H9 (cell line): ENCODE data around the gene BLVRB. TPM values are rescaled to one million over a fixed set of nuclear protein-coding genes. Genes with fewer than 3 reads are reported as not detected.

Source experiments
- DNase-seq: peaks from one replicate; pipeline ENCODE4 v3.0.0-alpha.2; 2017
- H2AFZ ChIP-seq: one replicate; pipeline ENCODE4 v1.6.1; 2013; ENCODE audit warnings: mild to moderate bottlenecking, low read length, control low read depth, moderate library complexity
- H2AK5ac ChIP-seq: 2 replicates; pipeline ENCODE4 v1.6.1; 2013; ENCODE audit warnings: low read length, control low read depth, mixed read lengths; ENCODE audit not compliant: insufficient read length
- H2BK120ac ChIP-seq: one replicate; pipeline ENCODE4 v1.6.1; 2013; ENCODE audit warnings: low read depth, mild to moderate bottlenecking, low read length, control low read depth, inconsistent platforms; ENCODE audit not compliant: poor library complexity, severe bottlenecking
- H2BK12ac ChIP-seq: 2 replicates; pipeline ENCODE4 v1.6.1; 2013; ENCODE audit warnings: low read length, control low read depth, mixed read lengths, low read depth; ENCODE audit not compliant: insufficient read length
- H2BK15ac ChIP-seq: 2 replicates; pipeline ENCODE4 v1.6.1; 2013; ENCODE audit warnings: low read depth, low read length, control low read depth
- H2BK20ac ChIP-seq: one replicate; pipeline ENCODE4 v1.6.1; 2013; ENCODE audit warnings: low read depth, mild to moderate bottlenecking, low read length, control low read depth, inconsistent platforms; ENCODE audit not compliant: poor library complexity, severe bottlenecking
- H2BK5ac ChIP-seq: 2 replicates; pipeline ENCODE4 v1.6.1; 2013; ENCODE audit warnings: low read length, control low read depth, mixed read lengths; ENCODE audit not compliant: insufficient read length
- H3K14ac ChIP-seq: 2 replicates; pipeline ENCODE4 v1.6.1; 2013; ENCODE audit warnings: low read length, control low read depth; ENCODE audit not compliant: insufficient read depth
- H3K18ac ChIP-seq: 2 replicates; pipeline ENCODE4 v1.6.1; 2013; ENCODE audit warnings: low read depth, mild to moderate bottlenecking, mixed read lengths, low read length, control low read depth; ENCODE audit not compliant: insufficient read length
- H3K23ac ChIP-seq: 2 replicates; pipeline ENCODE4 v1.6.1; 2013; ENCODE audit warnings: low read length, control low read depth, mixed read lengths, low read depth; ENCODE audit not compliant: insufficient read length
- H3K23me2 ChIP-seq: 2 replicates; pipeline ENCODE4 v1.6.1; 2013; ENCODE audit warnings: low read depth, mild to moderate bottlenecking, mixed read lengths, low read length, control low read depth; ENCODE audit not compliant: insufficient read length, poor library complexity, severe bottlenecking
- H3K27ac ChIP-seq: 2 replicates; pipeline ENCODE4 v1.5.1; 2013; ENCODE audit warnings: low read length, control low read depth, mixed read lengths, low read depth; ENCODE audit not compliant: insufficient read length
- H3K27me3 ChIP-seq: 2 replicates; pipeline ENCODE4 v1.6.1; 2013; ENCODE audit warnings: low read length, control low read depth, inconsistent platforms; ENCODE audit not compliant: insufficient read depth
- H3K4ac ChIP-seq: 2 replicates; pipeline ENCODE4 v1.6.1; 2013; ENCODE audit warnings: low read depth, mild to moderate bottlenecking, control low read depth, inconsistent platforms, low read length, moderate library complexity
- H3K4me1 ChIP-seq: 2 replicates; pipeline ENCODE4 v1.6.1; 2013; ENCODE audit warnings: low read length, control low read depth, inconsistent platforms; ENCODE audit not compliant: insufficient read depth
- H3K4me2 ChIP-seq: 2 replicates; pipeline ENCODE4 v1.6.1; 2013; ENCODE audit warnings: low read length, control low read depth, mixed read lengths; ENCODE audit not compliant: insufficient read length, insufficient read depth
- H3K56ac ChIP-seq: 2 replicates; pipeline ENCODE4 v1.6.1; 2013; ENCODE audit warnings: low read depth, mild to moderate bottlenecking, mixed read lengths, low read length, control low read depth; ENCODE audit not compliant: insufficient read length
- H3K79me1 ChIP-seq: 2 replicates; pipeline ENCODE4 v1.6.1; 2013; ENCODE audit warnings: low read depth, mild to moderate bottlenecking, moderate library complexity, low read length, control low read depth, inconsistent platforms; ENCODE audit not compliant: insufficient read depth, poor library complexity, severe bottlenecking
- H3K79me2 ChIP-seq: 2 replicates; pipeline ENCODE4 v1.6.1; 2013; ENCODE audit warnings: low read length, control low read depth, inconsistent platforms; ENCODE audit not compliant: insufficient read depth
- H3K9ac ChIP-seq: 2 replicates; pipeline ENCODE4 v1.6.1; 2013; ENCODE audit warnings: low read length, control low read depth, mixed read lengths; ENCODE audit not compliant: insufficient read length; ENCODE audit errors: extremely low read depth
- H3K9me3 ChIP-seq: one replicate; pipeline ENCODE4 v1.6.1; 2013; ENCODE audit warnings: low read depth, low read length, inconsistent platforms; ENCODE audit not compliant: control insufficient read depth
- H3T11ph ChIP-seq: one replicate; pipeline ENCODE4 v1.6.1; 2013; ENCODE audit warnings: mild to moderate bottlenecking, low read length, control low read depth, inconsistent platforms
- H4K20me1 ChIP-seq: one replicate; pipeline ENCODE4 v1.6.1; 2013; ENCODE audit not compliant: control insufficient read depth, insufficient read length, insufficient read depth
- H4K5ac ChIP-seq: 2 replicates; pipeline ENCODE4 v1.6.1; 2013; ENCODE audit warnings: low read depth, mild to moderate bottlenecking, mixed read lengths, low read length, control low read depth; ENCODE audit not compliant: insufficient read length
- H4K8ac ChIP-seq: replicated peaks from 2 replicates; pipeline ENCODE4 v1.6.1; 2013; ENCODE audit warnings: low read length, control low read depth, mixed read lengths, low read depth; ENCODE audit not compliant: insufficient read length
- H4K91ac ChIP-seq: 2 replicates; pipeline ENCODE4 v1.6.1; 2013; ENCODE audit warnings: low read depth, mild to moderate bottlenecking, moderate library complexity, mixed read lengths, low read length, control low read depth; ENCODE audit not compliant: insufficient read length
- H3K27ac Mint-ChIP-seq, 3 experiments: 2 replicates in 2 of 3; 3 replicates in 1 of 3; pipeline ENCODE4 v1.8.0; 2020 to 2021; ENCODE audit warnings: mixed read lengths in 3 of 3, mild to moderate bottlenecking in 1 of 3, moderate library complexity in 1 of 3
- H3K27me3 Mint-ChIP-seq: 2 replicates; pipeline ENCODE4 v1.8.0; 2021; ENCODE audit warnings: low read depth, mild to moderate bottlenecking, moderate library complexity, mixed read lengths
- H3K36me3 Mint-ChIP-seq, 3 experiments: 2 replicates in 2 of 3; 3 replicates in 1 of 3; pipeline ENCODE4 v1.8.0; 2020 to 2021; ENCODE audit warnings: low read depth in 3 of 3, mixed read lengths in 3 of 3; ENCODE audit not compliant: insufficient read depth in 1 of 3
- H3K4me1 Mint-ChIP-seq, 2 experiments: 2 replicates each; pipeline ENCODE4 v1.8.0; 2020; ENCODE audit warnings: mixed read lengths in 2 of 2
- H3K4me3 Mint-ChIP-seq, 2 experiments: 2 replicates in 1 of 2; 3 replicates in 1 of 2; pipeline ENCODE4 v1.8.0; 2020 to 2021; ENCODE audit warnings: mild to moderate bottlenecking in 2 of 2, mixed read lengths in 2 of 2, moderate library complexity in 1 of 2
- H3K9me3 Mint-ChIP-seq, 2 experiments: 2 replicates in 1 of 2; 3 replicates in 1 of 2; pipeline ENCODE4 v1.8.0; 2020; ENCODE audit warnings: mild to moderate bottlenecking in 2 of 2, mixed read lengths in 2 of 2, moderate library complexity in 1 of 2
- WGBS: extraction: QIAGEN DNeasy Blood & Tissue Kit; methylation state at CpG from one replicate; pipeline ENCODE4 v1.1.7; 2013; ENCODE audit warnings: missing lambda C conversion rate, low lambda C conversion rate, mixed read lengths; ENCODE audit not compliant: insufficient read length; ENCODE audit errors: extremely low coverage; 5-methylcytosine and 5-hydroxymethylcytosine counted together
- total RNA-seq: library from RNA; stranded (reverse); gene quantifications from 2 replicates; pipeline ENCODE4 v1.2.1, GENCODE V29; 2021
- TF ChIP-seq, protein P1 (sequence below): fragments of 200-600 bp; sonication (generic); conservative IDR thresholded peaks from 3 replicates; pipeline ENCODE4 v1.8.0; 2021; ENCODE audit warnings: antibody characterized with exemption, mild to moderate bottlenecking

BLVRB gene
- total RNA-seq, 1 experiment from 2014 or later, result 27.9 TPM

GRCh38 chr19:40502081-40502480 is 36.5 kb upstream of the BLVRB start:
- peaks cover 4 to 7% of the 10 kb centered on the region in 2 experiments; a peak in 2 of 4 replicates for H3K4me1 Mint-ChIP-seq
- no peak overlapping the region for H3K14ac ChIP-seq
- H2AK5ac ChIP-seq, result no peak overlapping the region
- H3K9me3 Mint-ChIP-seq, result no peaks in the 10 kb centered on the region; a peak in 1 of 5 replicates
- H2BK120ac ChIP-seq, result no peak overlapping the region
- H3K27ac ChIP-seq, result no peak overlapping the region
- DNase-seq, result no peak
- H3K79me1 ChIP-seq, result no peaks in the 10 kb centered on the region
- no peak overlapping the region for H3K27ac Mint-ChIP-seq
- H3K18ac ChIP-seq, result no peak overlapping the region
- peaks cover 62% of the 10 kb centered on the region for H3K27me3 Mint-ChIP-seq
- no peak overlapping the region for H3K4me3 Mint-ChIP-seq
- no peaks in the 10 kb centered on the region for H3K9me3 ChIP-seq
- no peaks in the 10 kb centered on the region for H3K36me3 Mint-ChIP-seq
- 0 out of 2 replicates have a peak, but pooled peaks cover 3% of the 10 kb centered on the region for H3K4me1 ChIP-seq
- no CpG with 5 or more reads among the region's 13 CpGs for WGBS
- no peak overlapping the region for H4K91ac ChIP-seq
- no peak overlapping the region for H4K5ac ChIP-seq
- no peak overlapping the region for H3K23ac ChIP-seq
- no peak overlapping the region for H2BK12ac ChIP-seq
- no peaks in the 10 kb centered on the region for H3K23me2 ChIP-seq
- no peak overlapping the region for H2BK20ac ChIP-seq
- H4K20me1 ChIP-seq, result no peaks in the 10 kb centered on the region
- no peak overlapping the region for H3K4ac ChIP-seq
- H3K56ac ChIP-seq, result no peak overlapping the region
- no peak overlapping the region for H3K9ac ChIP-seq
- H2AFZ ChIP-seq, result no peak overlapping the region
- no peak overlapping the region for H3T11ph ChIP-seq
- H4K8ac ChIP-seq, result no peak overlapping the region
- no peak overlapping the region for H2BK15ac ChIP-seq
- no peaks in the 10 kb centered on the region for H3K27me3 ChIP-seq
- no peaks in the 10 kb centered on the region for H3K79me2 ChIP-seq
- no peak overlapping the region for H3K4me2 ChIP-seq
- TF ChIP-seq, protein P1, sequence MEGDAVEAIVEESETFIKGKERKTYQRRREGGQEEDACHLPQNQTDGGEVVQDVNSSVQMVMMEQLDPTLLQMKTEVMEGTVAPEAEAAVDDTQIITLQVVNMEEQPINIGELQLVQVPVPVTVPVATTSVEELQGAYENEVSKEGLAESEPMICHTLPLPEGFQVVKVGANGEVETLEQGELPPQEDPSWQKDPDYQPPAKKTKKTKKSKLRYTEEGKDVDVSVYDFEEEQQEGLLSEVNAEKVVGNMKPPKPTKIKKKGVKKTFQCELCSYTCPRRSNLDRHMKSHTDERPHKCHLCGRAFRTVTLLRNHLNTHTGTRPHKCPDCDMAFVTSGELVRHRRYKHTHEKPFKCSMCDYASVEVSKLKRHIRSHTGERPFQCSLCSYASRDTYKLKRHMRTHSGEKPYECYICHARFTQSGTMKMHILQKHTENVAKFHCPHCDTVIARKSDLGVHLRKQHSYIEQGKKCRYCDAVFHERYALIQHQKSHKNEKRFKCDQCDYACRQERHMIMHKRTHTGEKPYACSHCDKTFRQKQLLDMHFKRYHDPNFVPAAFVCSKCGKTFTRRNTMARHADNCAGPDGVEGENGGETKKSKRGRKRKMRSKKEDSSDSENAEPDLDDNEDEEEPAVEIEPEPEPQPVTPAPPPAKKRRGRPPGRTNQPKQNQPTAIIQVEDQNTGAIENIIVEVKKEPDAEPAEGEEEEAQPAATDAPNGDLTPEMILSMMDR, result no peak
- H2BK5ac ChIP-seq, result no peak overlapping the region
